Measurements from ENCODE around the gene FRMD3.

- no peak for TF ChIP-seq CTCF (IDR thresholded peaks at IDR 0.05; ENCODE audit: low read depth, low read length, missing input control)
- no peak for TF ChIP-seq TAF1 (conservative IDR thresholded peaks at IDR 0.05)
- no peak for TF ChIP-seq YY1 (IDR thresholded peaks at IDR 0.05)
- no peak for TF ChIP-seq REST (IDR thresholded peaks at IDR 0.05)
- TF ChIP-seq MAX (IDR thresholded peaks at IDR 0.05): no peak
- no peak for TF ChIP-seq FOXA1 (IDR thresholded peaks at IDR 0.05)
- TF ChIP-seq JUND (IDR thresholded peaks at IDR 0.05): no peak
- TF ChIP-seq EGR1 (IDR thresholded peaks at IDR 0.05; ENCODE audit: low read depth in 2 of 2): no peak
- TF ChIP-seq ATF3 (IDR thresholded peaks at IDR 0.05): no peak
- no peak for TF ChIP-seq RAD21 (IDR thresholded peaks at IDR 0.05)
- no peak for TF ChIP-seq SP1 (IDR thresholded peaks at IDR 0.05)
- TF ChIP-seq RXRA (IDR thresholded peaks at IDR 0.05): no peak
- TF ChIP-seq GABPA (IDR thresholded peaks at IDR 0.05 in 1 of 2, conservative IDR thresholded peaks at IDR 0.05 in 1 of 2): no peak
These were observed 4.9 kb downstream of the FRMD3 start for GRCh38 chr9:83533296-83533695.
